Measurements from ENCODE around the gene CFHR4.
"Not testable (repeated sequence)": the region's sequence is repeated elsewhere in the genome, so short reads cannot be mapped to it uniquely, and the experiment has no call there.

Gene CFHR4

GRCh38 chr1:196887515-196888239 is at the start of gene CFHR4:
Gene CFHR4 (plus strand): TSS chr1:196888052. CDS start chr1:196888151, 99 bp downstream.
- no peak within 1 kb of the TSS for H3K4me3 ChIP-seq (ENCODE audit: low read depth, low read length)
- TF ChIP-seq, protein P1, sequence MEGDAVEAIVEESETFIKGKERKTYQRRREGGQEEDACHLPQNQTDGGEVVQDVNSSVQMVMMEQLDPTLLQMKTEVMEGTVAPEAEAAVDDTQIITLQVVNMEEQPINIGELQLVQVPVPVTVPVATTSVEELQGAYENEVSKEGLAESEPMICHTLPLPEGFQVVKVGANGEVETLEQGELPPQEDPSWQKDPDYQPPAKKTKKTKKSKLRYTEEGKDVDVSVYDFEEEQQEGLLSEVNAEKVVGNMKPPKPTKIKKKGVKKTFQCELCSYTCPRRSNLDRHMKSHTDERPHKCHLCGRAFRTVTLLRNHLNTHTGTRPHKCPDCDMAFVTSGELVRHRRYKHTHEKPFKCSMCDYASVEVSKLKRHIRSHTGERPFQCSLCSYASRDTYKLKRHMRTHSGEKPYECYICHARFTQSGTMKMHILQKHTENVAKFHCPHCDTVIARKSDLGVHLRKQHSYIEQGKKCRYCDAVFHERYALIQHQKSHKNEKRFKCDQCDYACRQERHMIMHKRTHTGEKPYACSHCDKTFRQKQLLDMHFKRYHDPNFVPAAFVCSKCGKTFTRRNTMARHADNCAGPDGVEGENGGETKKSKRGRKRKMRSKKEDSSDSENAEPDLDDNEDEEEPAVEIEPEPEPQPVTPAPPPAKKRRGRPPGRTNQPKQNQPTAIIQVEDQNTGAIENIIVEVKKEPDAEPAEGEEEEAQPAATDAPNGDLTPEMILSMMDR (IDR thresholded peaks at IDR 0.05; ENCODE audit: borderline replicate concordance, insufficient read depth, low read depth, low read length), result no peak

GRCh38 chr1:196849613-196850492 is 38.0 kb upstream of the CFHR4 start:
- not testable (repeated sequence) for H3K4me3 ChIP-seq (ENCODE audit: low read depth, low read length)

DNA sequence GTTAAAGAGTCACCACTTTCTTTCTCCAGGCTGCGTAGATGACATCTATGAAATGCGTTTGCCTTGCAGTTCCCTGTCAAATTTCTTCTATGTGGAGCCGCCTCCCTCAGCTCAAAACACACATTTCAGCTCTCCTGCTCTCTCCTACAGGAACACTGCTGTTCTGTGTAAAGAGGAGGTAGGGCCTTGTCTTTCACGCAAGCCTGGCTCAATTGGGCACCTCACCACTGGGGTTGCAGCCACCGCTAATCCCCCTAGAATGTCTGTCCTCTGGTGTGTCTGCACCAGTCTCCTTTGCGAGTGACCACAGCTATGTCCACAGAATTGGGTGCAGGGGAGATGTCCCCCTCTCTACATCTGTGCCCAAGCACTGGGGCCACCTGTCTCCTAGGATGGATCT is 31.8 kb upstream of the CFHR4 start:
- TF ChIP-seq, protein P1 (IDR thresholded peaks at IDR 0.05; ENCODE audit: borderline replicate concordance, insufficient read depth, low read depth, low read length), result no peak
- no peak overlapping the region for H3K4me3 ChIP-seq (ENCODE audit: low read depth, low read length)

DNA sequence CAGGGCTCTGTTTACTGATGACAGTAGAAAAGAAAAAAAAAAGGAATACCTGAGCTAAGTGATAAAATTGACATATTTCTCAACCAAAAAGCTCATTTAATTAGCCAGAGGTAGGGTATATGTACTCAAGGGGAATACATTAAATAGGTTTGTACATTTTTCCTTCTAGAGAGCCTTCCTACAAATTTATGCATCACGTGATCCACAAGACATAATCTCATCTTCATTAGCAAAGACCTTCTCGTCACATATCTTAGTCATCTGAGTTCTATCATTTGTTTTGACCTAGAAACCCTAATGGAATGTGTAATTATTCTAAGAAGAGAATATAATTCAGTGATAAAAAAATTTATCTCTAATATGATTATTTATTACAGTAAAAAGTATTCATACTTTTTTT is 30.7 kb upstream of the CFHR4 start:
- no peak overlapping the region for H3K4me3 ChIP-seq (ENCODE audit: low read depth, low read length)
- TF ChIP-seq, protein P1 (IDR thresholded peaks at IDR 0.05; ENCODE audit: borderline replicate concordance, insufficient read depth, low read depth, low read length), result no peak

GRCh38 chr1:196858811-196859210 is 29.0 kb upstream of the CFHR4 start:
- H3K4me3 ChIP-seq (ENCODE audit: low read depth, low read length), result no peak overlapping the region
- TF ChIP-seq, protein P1 (IDR thresholded peaks at IDR 0.05; ENCODE audit: borderline replicate concordance, insufficient read depth, low read depth, low read length), result no peak

- no peak overlapping the region for H3K4me3 ChIP-seq (ENCODE audit: low read depth, low read length)
- TF ChIP-seq, protein P1 (IDR thresholded peaks at IDR 0.05; ENCODE audit: borderline replicate concordance, insufficient read depth, low read depth, low read length), result no peak
Measured at GRCh38 chr1:196860323-196860884, 27.4 kb upstream of the CFHR4 start.

- TF ChIP-seq, protein P1 (IDR thresholded peaks at IDR 0.05; ENCODE audit: borderline replicate concordance, insufficient read depth, low read depth, low read length), result no peak
- no peak overlapping the region for H3K4me3 ChIP-seq (ENCODE audit: low read depth, low read length)
Measured at GRCh38 chr1:196861429-196861828, 26.4 kb upstream of the CFHR4 start.
